HG03159 (cell line): ENCODE results near the gene UBE2L5.
A peak's percentile ranks its signal among the peaks of the same experiment; 100 is the strongest.
"Not testable (repeated sequence)": the region's sequence is repeated elsewhere in the genome, so short reads cannot be mapped to it uniquely, and the experiment has no call there.

ENCODE experiments used
- ATAC-seq: cut with Tn5 transposase; IDR thresholded peaks from one replicate; pipeline ENCODE4 v1.9.1; 2021; ENCODE audit warnings: mild to moderate bottlenecking, moderate library complexity; ENCODE audit not compliant: unreplicated experiment

Gene UBE2L5

DNA sequence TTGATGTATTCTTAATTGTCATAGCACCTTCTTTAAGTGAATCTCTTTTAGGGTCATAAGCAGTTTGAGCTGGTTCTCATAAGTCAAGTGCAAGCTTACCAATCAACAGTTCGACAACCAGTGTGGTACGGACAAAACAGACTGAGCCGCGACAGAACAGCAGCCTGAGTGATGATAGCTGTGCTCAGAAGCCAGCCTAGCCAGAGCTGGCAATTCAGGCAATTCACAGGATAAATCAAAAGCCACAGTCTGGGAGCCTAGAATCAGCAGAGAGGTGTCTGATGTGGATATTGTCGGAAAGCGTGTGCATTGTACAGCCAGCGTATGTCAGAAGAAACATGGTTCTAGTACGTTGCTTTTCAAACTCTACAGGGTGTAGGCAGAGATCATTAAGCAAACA lies 14.9 kb downstream of the UBE2L5 start:
- ATAC-seq = no peak

DNA sequence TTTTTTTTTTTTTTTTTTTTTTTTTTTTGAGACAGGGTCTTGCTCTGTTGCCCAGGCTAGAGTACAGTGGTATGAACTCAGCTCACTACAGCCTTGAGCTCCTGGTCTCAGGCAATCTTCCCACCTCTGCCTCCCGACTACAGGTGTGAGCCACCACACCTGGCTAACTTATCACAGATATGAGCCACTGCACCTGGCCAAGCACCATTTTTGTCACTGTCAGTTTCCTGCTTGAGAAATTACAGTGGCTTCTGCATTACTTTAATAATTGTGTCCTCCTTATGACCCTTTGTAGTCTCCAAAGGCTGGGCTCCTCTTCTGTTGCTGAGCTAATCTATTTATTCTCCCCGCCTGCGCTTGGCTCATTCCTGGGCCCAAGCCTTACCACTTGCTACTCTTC lies 16.0 kb downstream of the UBE2L5 start:
- no peak for ATAC-seq

DNA sequence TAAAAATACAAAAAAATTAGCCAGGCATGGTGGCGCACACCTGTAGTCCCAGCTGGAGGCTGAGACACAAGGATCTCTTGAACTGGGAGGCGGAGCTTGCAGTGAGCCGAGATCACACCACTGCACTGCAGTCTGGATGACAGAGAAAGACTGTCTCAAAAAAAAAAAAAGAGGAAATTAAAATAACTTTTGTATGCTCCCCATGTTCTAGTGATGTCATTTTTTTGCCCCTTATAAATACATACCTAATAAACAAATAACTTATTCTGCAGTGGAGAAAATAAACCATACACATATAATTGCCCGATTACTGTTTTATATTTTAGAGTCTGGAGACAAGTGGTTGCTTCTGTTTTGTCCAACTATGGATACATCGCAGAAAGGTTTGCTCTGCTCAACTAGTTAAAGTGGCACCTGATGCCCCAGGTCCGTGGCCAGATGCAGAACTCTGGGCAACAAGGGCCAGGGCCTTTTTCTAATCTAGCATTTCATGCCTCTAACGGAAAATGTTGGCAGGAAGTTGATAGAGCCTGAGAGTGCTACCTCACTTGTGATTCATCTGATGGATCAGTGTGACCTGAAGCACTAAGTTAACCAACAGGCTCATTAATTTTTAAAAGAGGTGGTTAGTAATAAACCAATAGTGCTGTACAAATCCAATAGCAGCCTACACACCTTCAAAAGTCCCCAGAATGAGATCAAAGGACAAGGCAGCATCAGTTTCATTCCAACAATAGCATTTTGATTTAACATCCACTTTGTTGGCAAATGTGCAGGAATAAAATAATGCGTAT lies 18.8 kb downstream of the UBE2L5 start:
- ATAC-seq = no peak

DNA sequence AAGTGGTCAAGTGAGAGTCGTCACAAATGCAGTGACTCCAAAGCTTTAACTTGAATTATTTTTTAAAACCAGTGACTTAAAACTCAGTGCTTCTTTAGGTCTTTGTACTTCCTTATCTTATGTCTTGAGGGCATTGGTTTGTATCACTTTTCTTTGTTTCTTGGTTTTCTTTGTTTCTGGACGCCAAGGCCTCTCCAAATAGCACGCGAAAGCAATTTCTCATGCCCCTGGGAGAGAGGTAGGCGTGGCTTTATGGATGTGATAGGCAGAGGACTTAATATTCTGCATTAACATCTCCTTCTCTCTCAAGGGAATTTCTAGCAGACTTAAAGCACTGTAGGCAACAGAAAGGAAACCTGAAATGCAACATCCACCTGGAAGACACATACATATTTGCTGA lies 20.6 kb downstream of the UBE2L5 start:
- ATAC-seq = no peak

DNA sequence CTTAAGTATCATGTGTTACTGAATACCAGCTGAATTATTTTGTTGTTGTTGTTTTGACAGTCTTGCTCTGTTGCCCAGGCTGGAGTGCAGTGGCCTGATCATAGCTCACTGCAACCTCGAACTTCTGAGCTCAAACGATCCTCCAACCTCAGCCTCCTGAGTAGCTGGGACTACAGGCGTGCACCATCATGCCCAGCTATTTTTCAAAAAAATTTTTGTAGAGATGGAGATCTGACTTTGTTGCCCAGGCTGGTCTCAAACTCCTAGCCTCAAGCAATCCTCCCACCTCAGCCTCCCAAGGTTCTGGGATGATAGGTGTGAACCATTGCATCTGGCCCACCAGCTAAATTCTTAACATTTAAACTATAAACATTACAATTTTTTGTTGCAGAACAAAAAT lies 21.2 kb downstream of the UBE2L5 start:
- not testable (repeated sequence) for ATAC-seq

DNA sequence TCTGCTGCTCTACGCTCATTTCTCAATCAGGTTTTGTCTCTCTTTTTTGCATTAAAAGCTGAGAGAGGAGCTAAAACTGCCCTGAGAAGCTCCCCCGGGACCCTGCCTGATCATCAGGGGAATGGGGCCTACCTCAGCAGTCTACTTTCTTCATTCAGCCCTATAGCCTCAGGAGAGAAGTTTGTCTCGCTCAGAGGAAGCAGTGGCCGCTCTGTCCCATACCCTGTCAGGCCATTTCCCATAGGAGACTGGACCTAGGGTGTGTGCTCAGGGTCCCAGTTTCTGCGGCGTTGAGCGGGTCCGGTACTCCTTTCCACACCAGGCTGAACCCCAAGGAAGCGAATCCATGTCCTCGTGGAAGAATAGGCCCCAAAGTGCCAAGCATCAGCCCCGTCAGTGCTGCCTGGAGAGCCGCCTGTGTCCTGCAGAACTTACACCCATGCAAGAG lies 21.7 kb downstream of the UBE2L5 start:
- peak; percentile 41 for ATAC-seq

DNA sequence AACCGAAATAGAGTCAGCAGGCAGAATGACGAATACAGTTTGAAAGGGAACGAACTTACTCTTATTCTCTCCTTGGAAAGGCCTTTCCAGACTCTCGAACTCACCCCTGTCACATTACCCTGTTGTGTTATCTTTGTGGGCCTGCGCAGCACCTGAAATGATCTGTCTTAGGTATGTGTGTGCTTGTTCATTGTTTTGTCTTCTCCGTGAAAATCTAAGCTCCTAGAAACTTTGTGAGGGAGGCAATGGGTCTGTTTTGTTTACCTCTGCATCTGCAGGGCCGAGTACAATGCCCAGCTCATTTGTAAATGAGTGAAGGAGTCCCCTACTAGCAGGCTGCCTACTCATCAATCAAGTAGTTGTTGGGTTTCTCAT lies 23.8 kb downstream of the UBE2L5 start:
- ATAC-seq = no peak

DNA sequence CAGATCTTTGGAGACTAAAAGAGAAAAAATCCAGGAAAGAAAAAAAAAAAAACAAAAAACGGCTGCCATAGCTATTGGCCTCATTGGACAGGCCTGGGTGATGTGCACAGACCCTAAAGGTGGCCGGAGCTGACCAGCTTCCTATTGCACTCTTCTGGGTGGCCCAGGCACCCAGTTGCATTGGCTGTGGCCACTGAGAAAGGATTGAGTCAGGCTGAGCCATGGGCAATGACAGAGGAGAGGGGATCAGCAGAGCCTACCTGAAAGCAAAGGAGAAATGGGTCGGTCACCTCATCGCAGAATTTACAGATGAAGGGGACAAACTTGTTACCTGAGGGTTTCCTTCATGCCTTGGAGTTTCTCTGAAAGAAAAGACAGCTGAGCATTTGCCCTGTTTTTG lies 26.1 kb downstream of the UBE2L5 start:
- no peak for ATAC-seq

DNA sequence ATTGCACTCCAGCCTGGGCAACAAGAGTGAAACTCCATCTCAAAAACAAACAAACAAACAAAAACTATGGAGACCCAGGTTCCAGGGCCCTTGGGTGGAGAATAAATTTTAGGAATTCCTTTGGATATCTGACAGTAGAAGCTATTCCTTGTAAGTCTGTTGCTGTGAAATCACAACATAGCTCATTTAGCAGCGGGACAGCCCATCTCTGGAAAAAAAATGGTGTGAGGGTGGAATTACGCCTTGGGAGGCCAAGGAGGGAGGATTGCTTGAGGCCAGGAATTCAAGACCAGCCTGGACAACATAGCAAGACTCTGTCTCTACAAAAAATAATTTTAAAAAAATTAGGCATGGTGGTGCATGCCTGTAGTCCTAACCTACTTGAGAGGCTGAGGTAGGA lies 27.8 kb downstream of the UBE2L5 start:
- no peak for ATAC-seq

DNA sequence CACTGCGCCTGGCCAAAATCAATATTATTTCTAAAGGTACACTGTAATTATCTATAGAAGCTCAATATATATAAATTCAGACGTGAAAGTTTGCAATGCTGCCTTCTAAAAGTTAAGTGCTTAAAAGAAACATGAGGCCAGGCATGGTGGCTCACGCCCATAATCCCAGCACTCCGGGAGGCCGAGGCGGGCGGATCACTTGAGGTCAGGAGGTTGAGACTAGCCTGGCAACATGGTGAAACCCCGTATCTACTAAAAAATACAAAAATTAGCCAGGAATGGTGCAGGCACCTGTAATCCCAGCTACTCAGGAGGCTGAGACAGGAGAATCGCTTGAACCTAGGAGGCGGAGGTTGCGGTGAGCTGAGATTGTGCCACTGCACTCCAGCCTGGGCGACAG lies 29.2 kb downstream of the UBE2L5 start:
- not testable (repeated sequence) for ATAC-seq

DNA sequence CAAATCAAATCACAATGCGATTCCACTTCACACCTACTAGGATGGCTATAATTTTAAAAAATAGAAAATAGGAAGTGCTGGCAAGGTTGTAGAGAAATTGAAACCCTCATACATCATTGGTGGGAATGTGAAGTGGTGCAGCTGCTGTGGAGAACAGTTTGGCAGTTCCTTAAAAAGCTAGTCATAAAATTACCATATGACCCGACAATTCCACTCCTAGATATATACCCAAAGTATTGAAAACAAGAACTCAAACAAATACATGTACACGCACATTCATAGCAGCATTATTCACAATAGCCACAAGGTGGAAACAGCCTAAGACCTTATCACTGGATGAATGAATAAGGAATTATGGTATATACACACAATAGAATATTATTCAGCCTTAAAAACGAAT lies 31.4 kb downstream of the UBE2L5 start:
- ATAC-seq = no peak

DNA sequence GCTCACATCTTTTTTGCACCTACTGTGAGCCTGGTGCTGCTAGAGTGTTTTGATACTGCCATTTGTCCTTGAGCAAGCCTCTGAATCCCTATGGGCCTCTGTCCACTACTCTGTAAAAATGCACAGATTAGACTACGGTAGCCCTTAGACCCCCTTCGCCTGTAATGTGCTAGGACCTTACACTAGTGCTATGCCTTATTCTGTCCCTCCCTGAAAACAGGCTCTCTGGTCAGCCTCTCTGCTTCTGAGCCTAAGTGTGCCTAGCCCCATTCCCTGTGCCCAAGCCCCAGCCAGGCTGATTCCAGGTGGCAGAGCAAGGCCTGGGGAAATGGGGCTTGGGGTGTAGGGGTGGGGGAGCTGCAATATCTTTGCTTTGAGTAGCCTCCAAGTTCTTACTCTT lies 32.7 kb downstream of the UBE2L5 start:
- no peak for ATAC-seq

DNA sequence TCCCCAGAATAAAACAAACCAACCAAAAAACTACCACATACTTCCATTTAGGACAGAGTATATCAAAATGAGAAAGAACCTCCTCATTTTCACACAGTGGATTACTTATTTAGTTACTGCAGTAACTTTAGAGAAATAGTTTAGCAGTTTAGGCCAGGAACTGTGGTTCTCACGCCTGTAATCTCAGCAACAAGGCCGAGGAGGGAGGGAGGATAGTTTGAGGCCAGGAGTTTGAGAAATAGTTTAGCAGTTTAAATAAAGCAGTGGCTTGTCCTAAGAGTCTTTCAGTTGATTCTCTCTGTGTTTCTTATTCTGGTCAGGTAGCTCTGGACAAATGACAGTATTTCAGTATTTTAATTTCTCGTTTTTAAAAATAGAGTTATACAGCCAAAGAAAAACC lies 34.0 kb downstream of the UBE2L5 start:
- ATAC-seq = no peak

DNA sequence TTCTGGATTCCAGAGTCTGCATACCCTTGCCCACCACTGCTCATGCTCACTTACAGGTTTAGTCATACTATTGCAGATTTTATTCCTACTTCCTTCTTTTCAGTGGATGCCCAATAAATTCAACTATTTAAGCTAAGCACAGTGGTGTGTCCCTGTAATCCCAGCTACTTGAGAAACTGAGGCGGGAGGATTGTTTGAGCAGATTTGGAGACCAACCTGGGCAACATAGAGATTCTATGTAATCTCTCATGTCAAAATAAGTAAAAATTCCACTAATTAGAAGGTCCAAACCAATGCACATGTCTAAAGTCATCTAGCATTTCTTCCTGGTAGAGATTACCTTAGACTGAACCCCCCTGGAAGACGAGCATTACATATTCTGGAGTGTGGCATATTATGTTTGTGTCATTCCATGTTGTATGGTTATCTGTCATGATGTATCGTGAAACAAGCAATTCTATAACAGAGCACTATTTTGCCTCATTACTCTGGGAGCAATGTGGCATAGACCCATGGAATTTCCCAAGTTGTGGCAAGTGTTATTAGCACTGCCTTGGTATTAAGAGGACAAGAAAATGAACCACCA lies 35.1 kb downstream of the UBE2L5 start:
- ATAC-seq = no peak

DNA sequence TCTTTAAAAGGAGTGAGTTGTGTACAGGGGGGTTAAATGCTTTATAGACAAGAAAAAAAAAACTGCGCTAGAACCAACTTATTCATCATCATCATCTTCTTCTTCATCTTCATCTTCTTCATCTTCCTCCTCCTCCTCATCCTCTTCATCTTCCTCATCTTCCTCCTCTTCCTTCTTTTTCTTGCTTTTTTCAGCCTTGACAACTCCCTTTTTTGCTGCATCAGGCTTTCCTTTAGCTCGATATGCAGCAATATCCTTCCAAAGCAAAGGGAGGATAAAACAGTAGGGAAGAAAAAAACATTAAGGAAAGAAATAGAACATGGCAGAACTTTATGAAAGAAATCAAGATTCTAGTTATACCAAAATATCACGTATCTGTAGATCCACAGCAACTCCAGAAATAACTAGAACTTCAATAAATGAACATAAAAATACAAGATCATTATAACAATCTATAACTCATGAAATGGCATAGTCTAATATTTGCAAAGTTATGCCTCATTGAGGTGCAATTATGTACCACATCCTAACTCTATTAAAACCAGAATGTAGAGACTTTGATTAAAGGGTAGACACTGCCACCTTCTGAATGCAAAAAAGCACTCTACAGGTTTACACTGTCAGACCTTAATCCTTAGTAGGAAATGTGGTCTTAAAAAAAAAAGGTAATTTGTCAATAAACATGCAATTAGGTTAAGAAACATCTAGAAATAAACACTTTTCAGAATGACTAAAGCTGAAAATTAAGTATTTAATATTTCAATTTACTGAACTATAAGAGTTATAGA lies 39.2 kb downstream of the UBE2L5 start:
- not testable (repeated sequence) for ATAC-seq

DNA sequence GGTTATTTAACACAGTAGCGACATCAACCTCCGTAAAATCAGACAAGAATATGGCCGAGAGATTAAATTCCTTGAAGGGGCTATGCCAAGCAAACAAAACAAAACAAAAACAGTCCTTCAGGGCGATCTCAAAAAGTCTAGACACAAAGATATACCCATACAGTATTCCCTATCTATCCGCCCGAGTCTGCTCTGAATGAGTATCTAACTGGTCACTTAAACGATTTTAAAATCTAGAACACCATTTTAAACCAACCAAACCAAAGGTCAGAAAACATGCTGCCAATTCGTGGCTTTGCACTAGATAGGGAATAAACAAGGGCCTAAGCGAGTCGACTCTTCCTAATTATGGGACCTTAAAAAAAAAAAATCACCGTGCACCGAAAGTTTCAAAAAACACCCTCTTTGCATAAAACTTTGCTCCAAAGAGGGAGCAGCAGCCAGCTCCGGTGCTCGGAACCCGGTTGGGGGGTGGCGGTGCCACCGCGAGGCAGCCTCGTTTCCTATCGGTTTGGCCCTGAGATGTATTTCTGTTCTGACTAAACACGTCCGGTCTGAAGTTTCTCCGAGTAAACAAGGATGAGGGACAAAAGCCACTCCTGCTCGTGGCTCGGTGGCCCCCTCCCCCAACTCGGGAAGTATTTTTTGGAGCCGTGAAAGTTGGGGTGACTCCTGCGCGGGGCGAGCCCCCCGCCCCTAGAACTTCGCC lies 41.6 kb downstream of the UBE2L5 start:
- peak; percentile 34 for ATAC-seq

DNA sequence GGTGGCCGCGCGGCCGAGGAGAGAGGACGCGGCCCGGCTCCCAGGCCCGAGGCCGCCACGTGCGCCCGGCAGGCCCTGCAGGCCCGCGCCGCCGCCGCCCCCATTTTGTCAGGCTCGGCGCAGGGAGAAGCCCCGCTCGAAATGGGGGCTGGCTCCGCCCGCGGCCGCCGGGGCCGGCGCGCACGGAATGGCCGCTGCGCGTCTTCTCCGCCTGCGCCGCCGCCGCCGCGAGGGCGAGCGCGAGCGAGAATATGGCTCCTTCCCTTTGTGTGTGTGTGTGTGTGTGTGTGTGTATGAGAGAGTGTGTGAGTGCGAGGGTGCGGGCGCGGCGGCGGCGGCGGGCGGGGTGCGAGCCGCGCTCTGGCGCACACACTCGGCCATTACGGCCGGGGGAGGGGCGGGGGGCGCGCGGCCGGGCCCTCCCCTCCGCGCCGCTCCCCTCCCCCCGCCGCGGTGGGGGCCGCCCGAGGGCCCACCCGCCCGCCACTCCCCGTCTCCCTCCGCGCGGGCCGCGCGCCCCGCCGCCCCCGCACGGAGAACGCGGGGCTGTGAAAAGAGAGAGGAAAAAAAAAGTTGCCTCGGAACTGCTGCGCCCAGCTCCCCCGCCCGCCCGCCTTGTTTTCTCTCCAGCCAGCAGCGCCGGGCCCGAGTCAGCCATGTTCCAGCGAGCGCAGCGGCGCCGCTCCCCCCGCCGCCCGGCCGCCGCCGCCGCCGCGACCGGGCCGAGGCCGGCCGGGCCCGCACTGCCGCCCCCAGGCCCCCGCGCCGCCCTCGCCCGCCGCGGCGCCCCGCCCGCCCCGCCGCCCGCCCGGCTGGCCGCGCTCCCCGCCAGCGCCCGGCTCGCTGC lies 42.4 kb downstream of the UBE2L5 start:
- ATAC-seq = peak; percentile 33

DNA sequence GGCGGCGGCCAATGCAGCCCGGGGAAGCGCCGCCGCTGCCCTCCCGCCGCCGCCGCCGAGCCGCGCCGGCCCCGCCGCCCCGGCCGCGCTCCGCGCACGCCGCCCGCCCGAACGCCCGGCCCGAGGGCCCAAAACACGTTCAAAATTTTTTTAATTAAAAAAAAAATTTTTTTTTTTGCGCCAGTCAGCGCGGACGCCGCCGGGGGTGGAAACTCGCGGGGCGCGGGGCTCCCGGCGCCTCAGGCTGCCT lies 43.0 kb downstream of the UBE2L5 start:
- no peak for ATAC-seq

DNA sequence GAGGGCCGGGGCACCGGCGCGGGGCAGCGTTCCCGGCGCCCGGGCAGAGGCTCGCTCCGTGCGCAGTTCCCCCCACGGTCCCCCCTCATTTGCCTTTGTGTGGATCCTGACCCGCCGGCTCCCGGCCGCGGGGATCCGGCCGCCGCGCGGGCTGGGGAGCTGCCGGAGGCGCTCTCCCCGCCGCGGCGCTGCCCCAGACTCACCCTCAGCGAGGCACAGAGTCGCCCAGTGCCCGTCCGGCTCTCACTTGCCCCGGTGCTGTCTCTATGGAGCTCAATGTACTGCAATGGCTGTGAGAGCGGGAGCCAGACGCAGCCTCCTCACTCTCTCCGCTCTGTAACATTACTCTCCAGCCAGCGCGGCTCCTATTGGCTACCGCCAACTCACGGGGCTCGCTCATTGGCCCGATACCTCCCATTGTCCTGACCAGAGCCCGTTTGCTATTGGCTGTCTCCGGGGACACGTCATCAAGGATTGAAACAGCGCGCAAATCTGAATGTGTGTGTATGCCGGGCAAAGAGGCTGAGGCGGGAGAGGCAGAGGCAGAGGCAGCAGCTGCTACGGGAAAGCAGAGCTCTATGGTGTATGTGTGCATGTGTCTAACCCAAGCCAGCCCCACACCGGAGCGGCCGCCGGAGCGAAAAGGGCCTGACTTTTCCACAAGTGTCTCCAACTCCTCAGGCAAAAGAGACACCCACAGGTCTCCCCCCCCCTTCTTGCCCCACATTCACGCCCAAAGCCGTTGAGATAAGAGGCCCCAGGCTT lies 43.5 kb downstream of the UBE2L5 start, which contains the start of gene HMGB1:
Gene HMGB1, minus strand, starts transcription at position 344 of the 765 bp plus-strand sequence. CDS start 2,256 bp downstream, outside the sequence.
- peak; percentile 85 for ATAC-seq

DNA sequence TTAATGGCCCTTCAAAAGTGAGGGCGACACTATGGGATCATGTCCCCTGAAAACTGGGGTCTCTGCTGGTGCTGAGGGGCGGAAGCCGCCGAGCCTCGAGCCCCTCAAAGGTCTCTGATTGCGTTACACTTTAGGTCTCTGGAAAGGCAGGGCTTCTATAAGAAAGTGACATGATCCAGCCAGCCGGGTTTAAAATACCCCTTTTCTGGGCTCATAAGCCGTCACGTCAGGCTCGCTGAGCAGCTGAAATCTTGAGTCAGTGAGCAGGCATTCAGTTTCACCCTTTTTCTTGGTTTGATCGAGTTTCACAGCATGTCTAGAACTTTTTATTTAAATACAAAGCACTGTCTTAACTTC lies 44.0 kb downstream of the UBE2L5 start:
- ATAC-seq = no peak
